Tibial nerve (tissue), 4 donors: ENCODE data around the gene S100G. TPM values are rescaled to one million over a fixed set of nuclear protein-coding genes. Genes with fewer than 3 reads are reported as not detected.
"Not testable (repeated sequence)": the region's sequence is repeated elsewhere in the genome, so short reads cannot be mapped to it uniquely, and the experiment has no call there.

ENCODE experiments used
- DNase-seq, 2 donors: peaks; one replicate each; pipeline ENCODE4 v3.0.0-alpha.2; 2019; ENCODE audit warnings: low spot score in 2 of 2
- H3K27ac ChIP-seq, 4 donors: fragments of 200-600 bp; sonication (generic) in 3 of 4; one replicate each; pipeline ENCODE4 v1.5.1; 2017 to 2019; ENCODE audit warnings: mild to moderate bottlenecking in 1 of 4
- H3K27me3 ChIP-seq, 2 donors: fragments of 200-600 bp; sonication (generic) in 1 of 2; one replicate each; pipeline versions ENCODE4 v1.5.1 to v1.6.0; 2017 to 2019
- H3K36me3 ChIP-seq, 3 donors: fragments of 200-600 bp; sonication (generic); one replicate each; pipeline ENCODE4 v1.5.1; 2018 to 2019
- H3K4me1 ChIP-seq, 4 donors: fragments of 200-600 bp; sonication (generic) in 3 of 4; one replicate each; pipeline ENCODE4 v1.5.1; 2017 to 2019
- H3K4me3 ChIP-seq, 4 donors: fragments of 200-600 bp; sonication (generic) in 3 of 4; one replicate each; pipeline ENCODE4 v1.5.1; 2017 to 2019; ENCODE audit warnings: mild to moderate bottlenecking in 1 of 4, moderate library complexity in 1 of 4
- H3K9me3 ChIP-seq, 4 donors: fragments of 200-600 bp; sonication (generic) in 3 of 4; one replicate each; pipeline ENCODE4 v1.5.1; 2017 to 2019
- EP300 ChIP-seq, 2 donors: sonication (generic); formaldehyde crosslinking; IDR thresholded peaks; one replicate each; pipeline ENCODE4 v1.6.1; 2017; ENCODE audit warnings: antibody characterized with exemption in 2 of 2, mild to moderate bottlenecking in 1 of 2
- POLR2A ChIP-seq, 2 donors: fragments of 450-650 bp; IDR thresholded peaks; one replicate each; pipeline ENCODE4 v1.6.1; 2017; ENCODE audit warnings: antibody characterized with exemption in 2 of 2, mild to moderate bottlenecking in 2 of 2, moderate library complexity in 2 of 2
- WGBS, 2 donors: methylation state at CpG; one replicate each; pipeline ENCODE4 v1.1.5; 2018; 5-methylcytosine and 5-hydroxymethylcytosine counted together
- total RNA-seq, 4 donors: library from RNA; depleted of rRNA; stranded (reverse); fragments of >200 nt; gene quantifications; one replicate each; pipeline ENCODE4 v1.1.0, GENCODE V29; 2016
- TF ChIP-seq, protein P1 (sequence below), 5 experiments: fragments of 200-600 bp in 3 of 5; fragments of 450-650 bp in 2 of 5; sonication (generic) in 3 of 5; IDR thresholded peaks; one replicate each; pipeline ENCODE4 v1.5.1; 2016 to 2019; ENCODE audit warnings: antibody characterized with exemption in 5 of 5, mild to moderate bottlenecking in 3 of 5, moderate library complexity in 2 of 5

S100G gene
- total RNA-seq, 4 donors from 2014 or later = not detected

DNA sequence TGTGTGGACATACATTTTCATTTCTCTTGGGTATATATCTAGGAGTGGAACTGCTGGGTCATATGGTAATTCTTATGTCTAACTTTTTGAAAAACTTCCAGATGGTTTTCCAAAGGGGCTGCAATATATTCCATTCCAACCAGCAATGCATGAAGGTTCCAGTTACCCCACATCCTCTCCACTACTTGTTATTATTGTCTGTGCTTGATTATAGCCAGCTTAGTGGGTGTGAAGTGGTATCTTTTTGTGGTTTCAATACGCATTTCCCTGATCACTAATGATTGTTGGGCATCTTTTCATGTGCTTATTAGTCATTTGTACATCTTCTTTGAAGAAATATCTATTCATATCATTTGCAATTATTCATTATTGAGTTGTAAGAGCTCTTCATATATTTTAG, 31.5 kb upstream of the S100G start:
- Histone ChIP-seq H3K4me3 (no peak overlapping the region), H3K27ac (no peak overlapping the region), H3K4me1 (no peaks in the 10 kb centered on the region), H3K9me3 (no peaks in the 10 kb centered on the region), H3K36me3 (peaks cover 0 to 52% (median 0%) of the 10 kb centered on the region in 3 donors), H3K27me3 (no peaks in the 10 kb centered on the region)
- TF ChIP-seq EP300 (IDR thresholded peaks at IDR 0.05) (no peak), POLR2A (IDR thresholded peaks at IDR 0.05) (no peak)
- TF ChIP-seq, protein P1, sequence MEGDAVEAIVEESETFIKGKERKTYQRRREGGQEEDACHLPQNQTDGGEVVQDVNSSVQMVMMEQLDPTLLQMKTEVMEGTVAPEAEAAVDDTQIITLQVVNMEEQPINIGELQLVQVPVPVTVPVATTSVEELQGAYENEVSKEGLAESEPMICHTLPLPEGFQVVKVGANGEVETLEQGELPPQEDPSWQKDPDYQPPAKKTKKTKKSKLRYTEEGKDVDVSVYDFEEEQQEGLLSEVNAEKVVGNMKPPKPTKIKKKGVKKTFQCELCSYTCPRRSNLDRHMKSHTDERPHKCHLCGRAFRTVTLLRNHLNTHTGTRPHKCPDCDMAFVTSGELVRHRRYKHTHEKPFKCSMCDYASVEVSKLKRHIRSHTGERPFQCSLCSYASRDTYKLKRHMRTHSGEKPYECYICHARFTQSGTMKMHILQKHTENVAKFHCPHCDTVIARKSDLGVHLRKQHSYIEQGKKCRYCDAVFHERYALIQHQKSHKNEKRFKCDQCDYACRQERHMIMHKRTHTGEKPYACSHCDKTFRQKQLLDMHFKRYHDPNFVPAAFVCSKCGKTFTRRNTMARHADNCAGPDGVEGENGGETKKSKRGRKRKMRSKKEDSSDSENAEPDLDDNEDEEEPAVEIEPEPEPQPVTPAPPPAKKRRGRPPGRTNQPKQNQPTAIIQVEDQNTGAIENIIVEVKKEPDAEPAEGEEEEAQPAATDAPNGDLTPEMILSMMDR (IDR thresholded peaks at IDR 0.05) = no peak
- 87 to 100% methylated on average over 1 of the region's 1 CpG for WGBS, 2 donors
- DNase-seq = no peak

DNA sequence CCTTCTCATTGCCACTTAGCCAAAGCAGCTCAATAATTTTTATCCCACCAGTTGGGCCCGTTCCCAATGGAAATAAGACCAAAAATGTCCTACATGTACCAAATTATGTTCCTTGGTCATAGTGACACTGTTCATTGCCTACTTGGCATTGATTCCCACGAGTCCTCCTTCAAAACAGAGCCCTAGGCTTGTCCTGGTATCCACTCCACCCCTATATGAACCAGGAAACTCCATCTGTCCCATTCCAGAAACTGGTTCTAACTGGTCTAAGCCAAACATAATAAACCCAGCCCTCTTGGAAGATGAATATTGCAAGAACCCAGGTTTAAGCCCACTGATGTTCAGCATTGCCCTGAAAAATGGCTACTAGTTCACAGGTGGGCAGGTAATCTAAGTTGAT, 30.9 kb upstream of the S100G start:
- no peaks in the 10 kb centered on the region for H3K9me3 ChIP-seq
- H3K4me1 ChIP-seq = no peaks in the 10 kb centered on the region
- TF ChIP-seq, protein P1 (IDR thresholded peaks at IDR 0.05) = no peak
- TF ChIP-seq EP300 (IDR thresholded peaks at IDR 0.05) (no peak), POLR2A (IDR thresholded peaks at IDR 0.05) (no peak)
- no peak overlapping the region for H3K27ac ChIP-seq
- peaks cover 0 to 46% (median 0%) of the 10 kb centered on the region in 3 donors for H3K36me3 ChIP-seq
- no peaks in the 10 kb centered on the region for H3K27me3 ChIP-seq
- no peak for DNase-seq
- whole genome bisulfite sequencing, 2 donors = 82 to 86% methylated on average over 2 of the region's 2 CpGs
- no peak overlapping the region for H3K4me3 ChIP-seq

DNA sequence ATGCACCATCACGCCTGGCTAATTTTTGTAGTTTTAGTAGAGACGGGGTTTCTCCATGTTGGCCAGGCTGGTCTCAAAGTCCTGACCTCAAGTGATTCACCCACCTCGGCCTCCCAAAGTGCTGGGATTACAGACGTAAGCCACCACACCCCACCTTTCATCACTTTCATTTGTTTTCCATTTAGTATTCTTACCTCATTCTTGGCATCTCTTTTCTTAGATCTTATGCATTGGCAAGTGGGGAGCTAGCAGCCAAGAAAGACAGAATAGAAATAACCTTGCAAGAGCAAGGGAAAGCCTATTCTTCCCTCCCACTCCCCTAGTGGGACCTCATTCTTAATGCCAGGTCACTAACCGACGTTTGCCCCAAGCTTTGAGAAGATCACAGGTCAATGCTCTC, 21.4 kb upstream of the S100G start:
- WGBS, 2 donors = 57 to 70% methylated on average over 6 of the region's 6 CpGs
- H3K4me1 ChIP-seq, H3K36me3 ChIP-seq, DNase-seq, H3K4me3 ChIP-seq, H3K9me3 ChIP-seq, H3K27ac ChIP-seq, H3K27me3 ChIP-seq: not testable (repeated sequence)

DNA sequence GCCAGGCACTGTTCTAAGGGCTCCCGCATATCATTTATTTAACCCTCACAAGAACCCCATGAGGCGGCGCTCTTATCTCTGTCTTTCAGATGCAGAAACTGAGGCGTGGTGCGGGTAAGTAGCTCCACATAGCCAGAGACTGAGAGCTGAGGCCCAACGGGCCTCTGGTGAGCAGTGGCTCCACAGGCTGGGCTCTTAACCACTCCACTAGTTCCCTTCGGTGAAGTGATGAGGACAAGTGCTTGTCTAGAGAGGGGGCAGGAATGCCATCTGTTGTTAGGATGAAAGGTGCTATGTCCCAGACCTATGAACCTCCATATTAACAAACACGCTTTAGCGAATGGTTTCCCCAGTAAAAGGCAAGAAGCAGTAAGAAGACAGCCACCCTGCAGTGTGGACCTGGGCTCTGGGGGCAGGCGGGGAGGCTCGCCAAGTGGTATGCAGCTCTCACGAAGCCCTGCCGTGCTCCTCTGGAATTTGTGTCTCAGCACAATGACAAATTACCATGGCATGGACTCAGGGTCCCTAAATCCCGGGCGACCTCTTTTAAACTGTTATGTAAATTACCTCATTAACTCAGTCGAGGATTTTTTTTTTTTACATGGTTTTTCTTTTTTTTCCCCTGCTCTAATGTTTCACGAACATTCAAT, 20.9 kb upstream of the S100G start:
- Histone ChIP-seq H3K27me3 (peaks cover 0 to 3% of the 10 kb centered on the region in 2 donors), H3K9me3 (no peaks in the 10 kb centered on the region), H3K27ac (no peak overlapping the region), H3K4me1 (no peaks in the 10 kb centered on the region), H3K4me3 (no peak overlapping the region), H3K36me3 (no peaks in the 10 kb centered on the region)
- no peak for TF ChIP-seq EP300 (IDR thresholded peaks at IDR 0.05)
- TF ChIP-seq, protein P1 (IDR thresholded peaks at IDR 0.05) = no peak
- no peak for TF ChIP-seq POLR2A (IDR thresholded peaks at IDR 0.05)
- DNase-seq = no peak
- 53 to 57% methylated on average over 4 to 17 of the region's 17 CpGs for WGBS, 2 donors

DNA sequence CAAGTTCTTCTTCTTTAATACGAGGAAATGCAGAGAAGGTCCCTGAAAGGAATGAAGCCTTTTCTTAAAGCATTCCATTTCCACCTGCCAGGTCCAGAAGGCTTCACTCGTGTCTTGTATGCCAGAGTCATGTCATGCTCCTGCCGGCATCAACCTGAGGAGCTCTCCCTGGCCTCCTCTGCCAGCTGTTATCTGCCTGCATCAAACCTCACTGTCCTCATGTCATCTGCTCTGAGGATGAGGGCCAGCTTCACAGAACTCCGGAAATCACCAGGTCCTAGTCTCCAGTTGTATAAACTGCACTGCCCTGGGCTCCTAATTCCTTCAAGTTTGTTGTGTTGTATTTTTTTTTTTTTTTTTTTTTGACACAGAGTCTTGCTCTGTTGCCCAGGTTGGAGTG, 20.0 kb upstream of the S100G start:
- TF ChIP-seq POLR2A (IDR thresholded peaks at IDR 0.05) (no peak), EP300 (IDR thresholded peaks at IDR 0.05) (no peak)
- TF ChIP-seq, protein P1 (IDR thresholded peaks at IDR 0.05) = no peak
- Histone ChIP-seq H3K27me3 (peaks cover 0 to 3% of the 10 kb centered on the region in 2 donors), H3K27ac (no peak overlapping the region), H3K36me3 (no peaks in the 10 kb centered on the region), H3K9me3 (no peaks in the 10 kb centered on the region), H3K4me1 (no peaks in the 10 kb centered on the region), H3K4me3 (no peak overlapping the region)
- WGBS, 2 donors = 72 to 79% methylated on average over 4 of the region's 4 CpGs
- no peak for DNase-seq
